Fibroblast of lung (primary cell): ENCODE data around the gene GBA2.

Experiments used
- EZH2 ChIP-seq: IDR thresholded peaks from 2 replicates; pipeline ENCODE4 v1.5.1; 2012; ENCODE audit warnings: low read length, control low read depth, mild to moderate bottlenecking; ENCODE audit errors: missing control alignments
- TF ChIP-seq, protein P1 (sequence below), 2 donors: IDR thresholded peaks in 1 of 2; conservative IDR thresholded peaks in 1 of 2; 1 replicate in 1 of 2; 2 replicates in 1 of 2; pipeline ENCODE4 v1.5.1; 2011 to 2012; ENCODE audit warnings: low read length in 2 of 2, control low read depth in 1 of 2, inconsistent platforms in 1 of 2, low read depth in 1 of 2, mild to moderate bottlenecking in 1 of 2

DNA sequence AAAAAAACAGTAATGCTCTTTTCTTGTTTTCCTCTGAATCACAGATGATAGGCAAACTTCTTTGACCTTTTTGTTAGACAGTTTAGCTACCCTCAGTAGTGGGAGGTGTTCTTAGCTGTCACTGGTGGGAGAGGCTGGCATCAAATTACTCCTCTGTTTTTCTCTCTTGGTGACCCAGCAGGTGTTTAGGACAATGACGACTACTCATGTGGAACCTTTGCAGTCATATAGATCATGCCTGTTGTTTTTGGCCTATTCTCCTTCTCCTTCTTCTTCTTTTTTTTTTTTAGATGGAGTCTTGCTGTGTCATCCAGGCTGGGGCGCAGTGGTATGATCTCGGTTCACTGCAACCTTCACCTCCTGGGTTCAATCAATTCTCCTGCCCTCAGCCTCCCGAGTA lies 27.0 kb upstream of the GBA2 start:
- TF ChIP-seq, protein P1, sequence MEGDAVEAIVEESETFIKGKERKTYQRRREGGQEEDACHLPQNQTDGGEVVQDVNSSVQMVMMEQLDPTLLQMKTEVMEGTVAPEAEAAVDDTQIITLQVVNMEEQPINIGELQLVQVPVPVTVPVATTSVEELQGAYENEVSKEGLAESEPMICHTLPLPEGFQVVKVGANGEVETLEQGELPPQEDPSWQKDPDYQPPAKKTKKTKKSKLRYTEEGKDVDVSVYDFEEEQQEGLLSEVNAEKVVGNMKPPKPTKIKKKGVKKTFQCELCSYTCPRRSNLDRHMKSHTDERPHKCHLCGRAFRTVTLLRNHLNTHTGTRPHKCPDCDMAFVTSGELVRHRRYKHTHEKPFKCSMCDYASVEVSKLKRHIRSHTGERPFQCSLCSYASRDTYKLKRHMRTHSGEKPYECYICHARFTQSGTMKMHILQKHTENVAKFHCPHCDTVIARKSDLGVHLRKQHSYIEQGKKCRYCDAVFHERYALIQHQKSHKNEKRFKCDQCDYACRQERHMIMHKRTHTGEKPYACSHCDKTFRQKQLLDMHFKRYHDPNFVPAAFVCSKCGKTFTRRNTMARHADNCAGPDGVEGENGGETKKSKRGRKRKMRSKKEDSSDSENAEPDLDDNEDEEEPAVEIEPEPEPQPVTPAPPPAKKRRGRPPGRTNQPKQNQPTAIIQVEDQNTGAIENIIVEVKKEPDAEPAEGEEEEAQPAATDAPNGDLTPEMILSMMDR (conservative IDR thresholded peaks at IDR 0.05 in 1 of 2, IDR thresholded peaks at IDR 0.05 in 1 of 2; ENCODE audit: low read depth in 1 of 2, low read length in 2 of 2): no peak
- no peak for TF ChIP-seq EZH2
